ENCODE measurements around the gene TMEM80.

- TF ChIP-seq, protein P1, sequence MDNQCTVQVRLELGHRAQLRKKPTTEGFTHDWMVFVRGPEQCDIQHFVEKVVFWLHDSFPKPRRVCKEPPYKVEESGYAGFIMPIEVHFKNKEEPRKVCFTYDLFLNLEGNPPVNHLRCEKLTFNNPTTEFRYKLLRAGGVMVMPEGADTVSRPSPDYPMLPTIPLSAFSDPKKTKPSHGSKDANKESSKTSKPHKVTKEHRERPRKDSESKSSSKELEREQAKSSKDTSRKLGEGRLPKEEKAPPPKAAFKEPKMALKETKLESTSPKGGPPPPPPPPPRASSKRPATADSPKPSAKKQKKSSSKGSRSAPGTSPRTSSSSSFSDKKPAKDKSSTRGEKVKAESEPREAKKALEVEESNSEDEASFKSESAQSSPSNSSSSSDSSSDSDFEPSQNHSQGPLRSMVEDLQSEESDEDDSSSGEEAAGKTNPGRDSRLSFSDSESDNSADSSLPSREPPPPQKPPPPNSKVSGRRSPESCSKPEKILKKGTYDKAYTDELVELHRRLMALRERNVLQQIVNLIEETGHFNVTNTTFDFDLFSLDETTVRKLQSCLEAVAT (IDR thresholded peaks at IDR 0.05) = no peak
- TF ChIP-seq, protein P2, sequence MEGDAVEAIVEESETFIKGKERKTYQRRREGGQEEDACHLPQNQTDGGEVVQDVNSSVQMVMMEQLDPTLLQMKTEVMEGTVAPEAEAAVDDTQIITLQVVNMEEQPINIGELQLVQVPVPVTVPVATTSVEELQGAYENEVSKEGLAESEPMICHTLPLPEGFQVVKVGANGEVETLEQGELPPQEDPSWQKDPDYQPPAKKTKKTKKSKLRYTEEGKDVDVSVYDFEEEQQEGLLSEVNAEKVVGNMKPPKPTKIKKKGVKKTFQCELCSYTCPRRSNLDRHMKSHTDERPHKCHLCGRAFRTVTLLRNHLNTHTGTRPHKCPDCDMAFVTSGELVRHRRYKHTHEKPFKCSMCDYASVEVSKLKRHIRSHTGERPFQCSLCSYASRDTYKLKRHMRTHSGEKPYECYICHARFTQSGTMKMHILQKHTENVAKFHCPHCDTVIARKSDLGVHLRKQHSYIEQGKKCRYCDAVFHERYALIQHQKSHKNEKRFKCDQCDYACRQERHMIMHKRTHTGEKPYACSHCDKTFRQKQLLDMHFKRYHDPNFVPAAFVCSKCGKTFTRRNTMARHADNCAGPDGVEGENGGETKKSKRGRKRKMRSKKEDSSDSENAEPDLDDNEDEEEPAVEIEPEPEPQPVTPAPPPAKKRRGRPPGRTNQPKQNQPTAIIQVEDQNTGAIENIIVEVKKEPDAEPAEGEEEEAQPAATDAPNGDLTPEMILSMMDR (IDR thresholded peaks at IDR 0.05 in 2 of 3, conservative IDR thresholded peaks at IDR 0.05 in 1 of 3; ENCODE audit: control insufficient read depth in 2 of 3, extremely low read depth in 1 of 3, insufficient read depth in 1 of 3, low read depth in 3 of 3, low read length in 3 of 3) = no peak
- TF ChIP-seq, protein P3, sequence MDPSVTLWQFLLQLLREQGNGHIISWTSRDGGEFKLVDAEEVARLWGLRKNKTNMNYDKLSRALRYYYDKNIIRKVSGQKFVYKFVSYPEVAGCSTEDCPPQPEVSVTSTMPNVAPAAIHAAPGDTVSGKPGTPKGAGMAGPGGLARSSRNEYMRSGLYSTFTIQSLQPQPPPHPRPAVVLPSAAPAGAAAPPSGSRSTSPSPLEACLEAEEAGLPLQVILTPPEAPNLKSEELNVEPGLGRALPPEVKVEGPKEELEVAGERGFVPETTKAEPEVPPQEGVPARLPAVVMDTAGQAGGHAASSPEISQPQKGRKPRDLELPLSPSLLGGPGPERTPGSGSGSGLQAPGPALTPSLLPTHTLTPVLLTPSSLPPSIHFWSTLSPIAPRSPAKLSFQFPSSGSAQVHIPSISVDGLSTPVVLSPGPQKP (IDR thresholded peaks at IDR 0.05; ENCODE audit: low read depth, low read length) = no peak
- TF ChIP-seq TAF1 (IDR thresholded peaks at IDR 0.05; ENCODE audit: borderline replicate concordance, low read depth, low read length) = no peak
- no peak for TF ChIP-seq POLR2AphosphoS5 (IDR thresholded peaks at IDR 0.05; ENCODE audit: low read length)
- no peak for TF ChIP-seq RFX5 (IDR thresholded peaks at IDR 0.05; ENCODE audit: low read depth, low read length)
- TF ChIP-seq IKZF1 (conservative IDR thresholded peaks at IDR 0.05) = no peak
- TF ChIP-seq, protein P4, sequence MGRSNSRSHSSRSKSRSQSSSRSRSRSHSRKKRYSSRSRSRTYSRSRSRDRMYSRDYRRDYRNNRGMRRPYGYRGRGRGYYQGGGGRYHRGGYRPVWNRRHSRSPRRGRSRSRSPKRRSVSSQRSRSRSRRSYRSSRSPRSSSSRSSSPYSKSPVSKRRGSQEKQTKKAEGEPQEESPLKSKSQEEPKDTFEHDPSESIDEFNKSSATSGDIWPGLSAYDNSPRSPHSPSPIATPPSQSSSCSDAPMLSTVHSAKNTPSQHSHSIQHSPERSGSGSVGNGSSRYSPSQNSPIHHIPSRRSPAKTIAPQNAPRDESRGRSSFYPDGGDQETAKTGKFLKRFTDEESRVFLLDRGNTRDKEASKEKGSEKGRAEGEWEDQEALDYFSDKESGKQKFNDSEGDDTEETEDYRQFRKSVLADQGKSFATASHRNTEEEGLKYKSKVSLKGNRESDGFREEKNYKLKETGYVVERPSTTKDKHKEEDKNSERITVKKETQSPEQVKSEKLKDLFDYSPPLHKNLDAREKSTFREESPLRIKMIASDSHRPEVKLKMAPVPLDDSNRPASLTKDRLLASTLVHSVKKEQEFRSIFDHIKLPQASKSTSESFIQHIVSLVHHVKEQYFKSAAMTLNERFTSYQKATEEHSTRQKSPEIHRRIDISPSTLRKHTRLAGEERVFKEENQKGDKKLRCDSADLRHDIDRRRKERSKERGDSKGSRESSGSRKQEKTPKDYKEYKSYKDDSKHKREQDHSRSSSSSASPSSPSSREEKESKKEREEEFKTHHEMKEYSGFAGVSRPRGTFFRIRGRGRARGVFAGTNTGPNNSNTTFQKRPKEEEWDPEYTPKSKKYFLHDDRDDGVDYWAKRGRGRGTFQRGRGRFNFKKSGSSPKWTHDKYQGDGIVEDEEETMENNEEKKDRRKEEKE (IDR thresholded peaks at IDR 0.05) = no peak
- no peak for TF ChIP-seq ZNF274 (IDR thresholded peaks at IDR 0.05; ENCODE audit: insufficient read depth, insufficient read length)
- no peak for TF ChIP-seq PRDM15 (CRISPR knock-in tag; IDR thresholded peaks at IDR 0.05)
- no peak for TF ChIP-seq SMAD5 (IDR thresholded peaks at IDR 0.05; ENCODE audit: low read depth)
- TF ChIP-seq CEBPB (IDR thresholded peaks at IDR 0.05; ENCODE audit: borderline replicate concordance in 1 of 2, low read depth in 2 of 2, low read length in 2 of 2) = no peak
Measured at GRCh38 chr11:708511-708910, 12.9 kb downstream of the TMEM80 start.

Data from GM12878 (cell line).